GM12875 (cell line): ENCODE measurements around the gene NAGK.
"Not testable (repeated sequence)": the region's sequence is repeated elsewhere in the genome, so short reads cannot be mapped to it uniquely, and the experiment has no call there.

Experiments used
- H3K4me3 ChIP-seq: one replicate; pipeline ENCODE4 v1.5.1; 2011; ENCODE audit warnings: low read depth, low read length, control low read depth
- TF ChIP-seq, protein P1 (sequence below): IDR thresholded peaks from 2 replicates; pipeline ENCODE4 v1.5.1; 2011; ENCODE audit warnings: low read depth, mild to moderate bottlenecking, control low read depth, inconsistent platforms, low read length, moderate library complexity, borderline replicate concordance; ENCODE audit not compliant: insufficient read depth

Gene NAGK

DNA sequence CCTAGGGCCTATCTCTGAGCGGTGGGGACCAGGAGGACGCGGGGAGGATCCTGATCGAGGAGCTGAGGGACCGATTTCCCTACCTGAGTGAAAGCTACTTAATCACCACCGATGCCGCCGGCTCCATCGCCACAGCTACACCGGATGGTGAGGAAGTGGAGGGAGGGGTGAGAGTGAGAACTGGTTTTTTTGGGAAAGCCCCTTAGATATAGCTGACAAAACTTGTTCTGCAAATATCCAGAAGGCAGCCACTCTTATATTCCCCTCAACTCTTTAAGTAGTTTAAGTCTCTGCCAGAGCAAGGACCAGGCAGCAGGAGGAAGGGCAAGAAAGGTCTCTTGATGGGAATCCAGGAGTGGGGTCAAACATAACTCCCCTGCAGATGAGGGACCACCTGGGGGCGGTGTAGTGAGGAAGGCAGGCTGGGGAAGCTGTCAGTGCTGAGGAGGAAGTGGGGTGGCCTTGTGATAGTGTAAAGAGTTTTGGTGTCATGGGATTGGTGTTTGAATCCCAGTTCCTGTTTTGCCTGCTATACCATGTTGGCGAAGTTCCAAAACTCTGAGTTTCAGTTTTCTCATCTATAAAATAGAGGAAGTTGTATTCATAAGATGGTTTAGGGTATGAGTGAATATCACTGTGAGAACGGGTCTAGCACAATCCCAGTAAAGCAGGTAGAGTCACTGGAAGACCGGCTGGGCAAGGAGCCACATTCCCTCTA is 3.4 kb downstream of the NAGK start:
- TF ChIP-seq, protein P1, sequence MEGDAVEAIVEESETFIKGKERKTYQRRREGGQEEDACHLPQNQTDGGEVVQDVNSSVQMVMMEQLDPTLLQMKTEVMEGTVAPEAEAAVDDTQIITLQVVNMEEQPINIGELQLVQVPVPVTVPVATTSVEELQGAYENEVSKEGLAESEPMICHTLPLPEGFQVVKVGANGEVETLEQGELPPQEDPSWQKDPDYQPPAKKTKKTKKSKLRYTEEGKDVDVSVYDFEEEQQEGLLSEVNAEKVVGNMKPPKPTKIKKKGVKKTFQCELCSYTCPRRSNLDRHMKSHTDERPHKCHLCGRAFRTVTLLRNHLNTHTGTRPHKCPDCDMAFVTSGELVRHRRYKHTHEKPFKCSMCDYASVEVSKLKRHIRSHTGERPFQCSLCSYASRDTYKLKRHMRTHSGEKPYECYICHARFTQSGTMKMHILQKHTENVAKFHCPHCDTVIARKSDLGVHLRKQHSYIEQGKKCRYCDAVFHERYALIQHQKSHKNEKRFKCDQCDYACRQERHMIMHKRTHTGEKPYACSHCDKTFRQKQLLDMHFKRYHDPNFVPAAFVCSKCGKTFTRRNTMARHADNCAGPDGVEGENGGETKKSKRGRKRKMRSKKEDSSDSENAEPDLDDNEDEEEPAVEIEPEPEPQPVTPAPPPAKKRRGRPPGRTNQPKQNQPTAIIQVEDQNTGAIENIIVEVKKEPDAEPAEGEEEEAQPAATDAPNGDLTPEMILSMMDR: peak; percentile 54
- H3K4me3 ChIP-seq: peak overlapping the region; percentile 37

DNA sequence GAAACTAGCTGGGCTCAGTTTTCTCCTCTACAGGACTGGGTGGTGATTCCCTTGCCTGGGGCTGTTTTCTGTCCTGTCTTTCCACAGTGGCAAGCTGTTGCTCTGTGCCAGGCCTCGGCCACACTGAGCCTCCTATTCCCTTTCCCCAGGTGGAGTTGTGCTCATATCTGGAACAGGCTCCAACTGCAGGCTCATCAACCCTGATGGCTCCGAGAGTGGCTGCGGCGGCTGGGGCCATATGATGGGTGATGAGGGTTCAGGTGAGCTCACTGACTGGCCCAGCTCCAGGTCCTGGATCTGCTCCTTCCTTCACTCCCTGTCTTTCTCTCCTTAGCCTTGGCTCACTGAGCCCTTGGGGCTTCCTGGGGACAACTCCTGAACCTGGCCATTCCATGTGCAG is 4.0 kb downstream of the NAGK start:
- peak overlapping the region; percentile 33 for H3K4me3 ChIP-seq

DNA sequence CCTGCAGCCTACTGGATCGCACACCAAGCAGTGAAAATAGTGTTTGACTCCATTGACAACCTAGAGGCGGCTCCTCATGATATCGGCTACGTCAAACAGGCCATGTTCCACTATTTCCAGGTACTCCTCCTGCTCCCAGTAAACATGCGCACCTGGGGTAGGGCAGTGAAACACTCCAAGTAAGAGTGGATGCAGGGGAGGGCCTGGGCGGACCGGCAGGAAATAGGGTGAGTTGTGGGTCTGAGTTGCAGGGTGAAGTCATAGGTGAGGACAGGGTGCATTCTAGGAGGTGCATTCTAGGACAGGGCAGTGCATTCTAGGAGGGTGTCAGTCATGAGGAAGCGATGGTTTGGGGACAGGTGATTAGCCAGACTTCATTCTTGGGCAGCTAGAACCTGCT is 5.0 kb downstream of the NAGK start:
- TF ChIP-seq, protein P1: no peak
- H3K4me3 ChIP-seq: no peak overlapping the region

More for the DNA sequence above, 4.0 kb downstream of the NAGK start:
- TF ChIP-seq, protein P1: no peak

DNA sequence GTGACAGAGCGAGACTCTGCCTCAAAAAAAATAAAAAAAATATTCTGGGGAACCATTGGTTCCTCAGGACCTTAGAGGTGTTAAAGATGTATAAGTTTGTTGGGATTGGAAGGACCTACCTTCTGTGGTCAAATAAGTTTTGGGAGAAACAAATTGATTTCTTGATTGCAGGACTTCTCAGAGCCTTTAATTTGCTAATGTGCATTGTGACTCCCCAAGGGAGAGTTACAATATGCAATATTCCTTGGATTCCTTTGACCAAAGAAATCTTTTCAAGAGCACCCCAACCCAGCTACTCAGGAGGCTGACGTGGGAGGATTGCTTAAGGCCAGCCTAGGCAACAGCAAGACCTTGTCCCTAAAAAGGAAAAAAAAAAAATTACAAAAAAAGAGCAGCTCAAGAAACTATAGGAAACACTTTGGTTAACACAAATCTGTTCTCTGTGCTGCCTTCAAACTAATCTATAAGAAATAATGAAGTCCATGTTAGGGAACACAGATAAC is 6.5 kb downstream of the NAGK start:
- TF ChIP-seq, protein P1: no peak
- no peak overlapping the region for H3K4me3 ChIP-seq

DNA sequence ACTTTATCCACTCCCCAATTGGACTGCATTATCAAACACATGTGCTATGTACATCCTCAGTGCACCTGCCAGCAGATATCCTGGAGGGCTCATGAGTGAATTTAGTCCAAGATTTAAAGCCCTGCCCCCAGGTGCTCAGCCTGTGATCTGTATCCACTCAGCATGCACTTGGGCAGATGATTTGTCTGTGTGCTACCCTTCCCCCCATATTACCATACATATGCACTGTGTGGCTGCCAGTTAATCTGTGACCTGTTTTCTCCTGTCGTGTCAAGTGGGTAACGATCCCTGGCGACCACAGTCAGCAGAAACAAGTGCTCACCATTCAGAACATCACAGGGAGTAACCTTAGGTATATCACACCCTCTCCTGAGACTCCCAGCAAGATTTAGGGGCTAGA is 10.2 kb downstream of the NAGK start:
- TF ChIP-seq, protein P1: no peak
- no peak overlapping the region for H3K4me3 ChIP-seq

DNA sequence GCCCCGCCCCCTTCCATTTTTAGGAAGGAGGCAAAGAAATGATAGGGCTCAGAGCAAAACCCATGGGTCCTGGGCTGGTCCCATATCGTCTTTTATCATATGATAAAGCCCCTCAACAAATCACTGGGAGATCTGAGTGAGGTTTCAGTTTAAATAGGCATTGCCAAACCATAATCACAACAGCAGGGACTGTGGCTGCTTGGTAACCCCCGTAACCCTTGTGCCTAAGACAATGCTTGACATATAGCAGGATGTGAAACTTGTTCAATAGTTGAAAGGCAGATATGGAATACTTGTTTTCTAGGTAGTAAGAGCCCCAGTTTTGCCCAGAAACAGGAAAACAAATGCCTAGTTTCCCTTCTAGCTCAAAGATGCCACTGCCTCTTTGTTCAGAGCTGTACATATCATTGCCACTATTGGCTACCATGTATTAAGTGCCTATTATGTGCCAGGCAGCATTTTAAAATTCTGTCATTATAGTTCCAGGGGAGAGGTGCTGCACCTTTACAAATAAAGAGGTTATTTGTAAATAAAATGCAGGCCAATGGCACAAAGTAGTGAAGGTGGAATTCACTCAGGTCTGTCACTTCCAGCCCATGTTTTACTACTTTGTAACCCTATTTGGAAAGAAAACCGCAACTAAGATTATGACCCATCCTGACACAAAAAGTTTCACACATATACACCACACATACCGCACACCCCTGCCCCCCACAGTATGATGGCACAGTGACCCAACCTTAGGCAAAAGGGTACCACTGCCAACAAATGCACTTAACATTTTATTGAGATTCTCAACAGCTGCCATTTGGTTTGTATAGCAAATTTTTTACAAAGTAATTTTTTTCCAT is 14.2 kb downstream of the NAGK start:
- no peak overlapping the region for H3K4me3 ChIP-seq
- TF ChIP-seq, protein P1: no peak

DNA sequence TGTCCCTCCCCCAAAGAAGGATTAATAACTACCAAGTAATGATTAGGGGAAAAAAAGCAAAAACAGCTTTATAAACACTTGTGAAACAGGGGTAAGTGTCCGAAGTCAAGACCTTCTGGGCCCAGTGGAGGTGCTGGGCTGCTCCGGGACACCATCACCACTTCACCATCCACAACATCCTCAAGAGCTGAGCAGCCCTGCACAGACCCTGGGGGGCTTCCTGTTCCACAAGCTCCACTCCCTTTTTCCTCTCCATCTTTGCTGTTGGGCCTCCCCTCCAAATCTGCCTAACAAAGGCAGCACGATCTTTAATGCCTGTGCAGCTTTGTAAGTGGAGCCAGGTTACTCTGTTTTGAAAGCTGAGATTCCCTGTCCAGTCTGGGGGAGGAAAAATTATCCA is 14.8 kb downstream of the NAGK start:
- not testable (repeated sequence) for H3K4me3 ChIP-seq

DNA sequence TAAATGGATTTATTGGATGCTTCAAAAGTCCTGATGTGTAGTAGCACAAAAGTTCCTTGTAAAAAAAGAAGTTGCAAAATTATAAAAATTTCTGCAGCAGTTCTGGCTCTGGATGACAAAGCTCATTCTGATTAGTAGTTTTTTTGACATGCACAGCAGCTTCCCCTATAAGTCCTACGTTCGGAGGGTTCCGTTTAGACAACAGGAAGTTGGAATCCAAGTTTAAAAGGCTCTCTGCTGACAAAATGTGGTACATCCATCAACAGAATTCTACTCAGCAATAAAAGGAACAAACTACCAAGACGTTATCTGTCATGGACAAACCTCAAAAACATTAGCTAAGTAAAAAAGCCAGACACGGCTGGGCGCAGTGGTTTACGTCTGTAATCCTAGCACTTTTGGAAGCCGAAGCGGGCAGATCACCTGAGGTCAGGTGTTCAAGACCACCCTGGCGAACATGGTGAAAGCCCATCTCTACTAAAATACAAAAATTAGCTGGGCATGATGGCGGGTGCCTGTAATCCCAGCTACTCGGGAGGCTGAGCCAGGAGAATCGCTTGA is 15.4 kb downstream of the NAGK start:
- not testable (repeated sequence) for H3K4me3 ChIP-seq

DNA sequence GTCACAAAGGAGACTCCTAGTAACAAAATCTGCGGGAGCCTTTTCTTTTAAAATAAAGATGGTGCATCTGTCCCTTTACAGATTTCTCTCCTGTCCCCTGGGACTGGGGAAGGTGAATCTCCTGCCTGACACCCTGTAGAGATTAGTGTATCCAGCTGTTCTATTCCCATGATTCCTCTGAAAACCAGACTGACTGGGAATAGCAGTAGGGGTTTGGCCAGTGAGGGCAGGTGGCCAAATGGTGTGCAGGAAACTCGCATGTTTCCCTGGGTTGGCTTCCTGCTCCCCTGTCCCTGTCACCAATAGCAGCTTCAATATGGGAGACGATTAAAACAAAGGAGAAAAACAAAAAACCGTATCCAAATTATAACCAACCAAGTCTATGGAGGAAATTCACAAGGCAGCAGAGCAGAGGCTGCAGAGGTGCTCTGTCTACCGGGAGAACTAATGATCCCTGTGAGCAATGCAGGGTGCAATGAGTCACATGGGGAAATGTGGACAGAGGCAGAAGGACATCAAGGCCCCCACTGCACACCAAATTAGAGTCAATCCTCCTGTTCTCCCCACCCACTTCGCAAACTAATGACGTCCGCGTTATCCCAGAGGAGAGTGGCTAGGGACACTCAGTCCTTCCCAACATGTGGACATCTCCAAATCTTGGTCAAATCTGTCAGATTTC is 17.0 kb downstream of the NAGK start:
- not testable (repeated sequence) for H3K4me3 ChIP-seq

DNA sequence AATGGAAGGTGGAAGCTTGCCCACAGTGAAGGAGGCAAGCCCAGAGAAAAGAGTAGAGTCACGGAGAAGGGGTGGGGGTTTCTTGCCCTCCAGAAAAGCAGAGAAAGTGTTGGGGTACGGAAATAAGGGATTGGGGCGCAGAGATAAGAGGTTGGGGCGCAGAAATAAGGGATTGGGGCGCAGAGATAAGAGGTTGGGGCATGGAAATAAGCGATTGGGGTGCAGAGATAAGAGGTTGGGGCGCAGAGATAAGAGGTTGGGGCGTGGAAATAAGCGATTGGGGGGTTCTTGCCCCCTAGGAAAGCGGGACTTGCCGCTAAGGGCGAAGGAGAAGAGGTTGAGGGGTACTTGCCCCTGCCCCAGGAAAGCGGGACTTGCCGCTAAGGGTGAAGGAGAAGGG is 21.0 kb downstream of the NAGK start:
- not testable (repeated sequence) for H3K4me3 ChIP-seq

DNA sequence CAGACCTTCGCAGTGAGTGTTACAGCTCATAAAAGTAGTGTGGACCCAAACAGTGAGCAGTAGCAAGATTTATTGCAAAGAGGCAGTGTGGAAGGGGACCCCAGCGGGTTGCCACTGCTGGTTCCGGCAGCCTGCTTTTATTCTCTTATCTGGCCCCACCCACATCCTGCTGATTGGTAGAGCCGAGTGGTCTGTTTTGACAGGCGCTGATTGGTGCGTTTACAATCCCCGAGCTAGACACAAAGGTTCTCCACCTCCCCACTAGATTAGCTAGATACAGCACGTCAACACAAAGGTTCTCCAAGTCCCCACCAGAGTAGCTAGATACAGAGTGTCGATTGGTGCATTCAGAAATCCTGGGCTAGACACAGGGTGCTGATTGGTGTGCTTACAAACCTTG is 23.4 kb downstream of the NAGK start:
- H3K4me3 ChIP-seq: not testable (repeated sequence)
